D341Med (cell line): ENCODE results near the gene ADCY5.

Experiments used
- DNase-seq: peaks from one replicate; pipeline ENCODE4 v3.0.0; 2012; ENCODE audit warnings: low spot score

Gene ADCY5

DNA sequence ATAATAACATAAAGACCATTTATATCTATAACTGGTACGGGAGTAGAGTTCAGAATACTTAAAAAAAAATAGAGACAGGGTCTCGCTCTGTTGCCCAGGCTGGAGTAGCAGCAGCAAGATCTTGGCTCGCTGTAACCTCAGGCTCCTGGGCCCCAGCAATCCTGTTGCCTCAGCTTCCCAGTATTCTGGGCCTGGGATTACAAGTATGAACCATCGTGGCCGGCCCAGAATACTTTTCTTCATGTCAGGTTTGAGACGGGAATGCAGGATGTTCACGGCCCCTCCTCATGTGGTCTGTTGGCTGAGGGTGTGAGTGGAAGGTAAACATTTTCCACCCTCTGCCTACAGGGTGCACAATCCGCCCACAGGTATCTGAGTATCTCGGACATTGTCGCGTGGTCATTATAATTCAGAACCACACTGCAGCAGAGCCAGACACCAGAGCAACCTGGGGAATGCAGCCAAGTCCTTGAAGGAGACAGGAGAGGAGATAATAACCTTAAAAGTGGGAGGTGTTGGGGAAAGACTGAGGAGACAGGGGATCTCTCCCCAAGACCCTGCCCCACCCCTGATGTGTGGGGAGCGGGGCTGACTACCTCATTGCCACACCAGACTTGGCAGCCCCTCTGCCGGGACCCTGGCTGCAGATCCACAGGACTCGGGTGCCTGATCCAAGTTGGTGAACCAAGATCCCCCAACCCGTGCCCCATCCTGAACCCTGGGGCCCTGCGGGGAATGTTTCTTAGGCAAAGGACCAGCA lies 106.8 kb downstream of the ADCY5 start:
- DNase-seq = no peak

DNA sequence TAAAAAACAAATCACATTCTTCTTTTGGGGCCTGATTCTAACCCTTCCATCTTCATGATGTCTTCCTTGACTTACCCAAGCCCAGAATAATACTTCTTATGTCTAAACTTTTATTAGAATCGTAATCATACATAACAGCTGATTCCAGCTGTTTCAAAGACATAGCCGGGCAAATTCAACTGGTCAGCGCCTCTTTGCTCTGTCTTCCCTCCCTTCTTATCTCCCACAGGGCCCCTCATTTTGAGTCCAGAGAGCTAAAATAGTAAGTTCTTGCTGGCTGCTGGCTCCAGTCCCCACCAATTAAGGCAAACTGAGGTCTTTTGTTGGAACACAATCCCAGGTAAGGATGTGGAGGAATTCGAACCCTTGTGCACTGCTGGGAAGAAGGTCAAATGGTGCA lies 108.6 kb downstream of the ADCY5 start:
- no peak for DNase-seq

DNA sequence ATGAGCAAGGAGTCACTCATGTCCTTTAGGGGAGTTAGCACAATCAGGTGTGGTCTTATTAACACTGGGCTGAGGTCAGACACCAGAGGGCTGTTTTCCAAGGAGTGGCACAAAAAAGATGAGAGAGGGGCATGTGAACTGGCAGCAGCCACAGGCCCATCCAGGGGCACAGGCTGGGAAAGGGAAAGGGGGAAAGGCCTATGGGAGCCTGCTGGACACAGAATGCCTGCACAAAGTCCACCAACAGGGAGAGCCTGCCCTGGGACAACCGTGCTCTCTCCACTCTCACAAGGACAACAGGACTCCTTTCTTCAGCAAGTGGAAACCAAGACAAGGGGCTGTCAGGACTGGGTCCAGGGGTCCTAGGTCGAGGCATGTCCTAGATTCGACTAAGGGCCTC lies 109.6 kb downstream of the ADCY5 start:
- no peak for DNase-seq

DNA sequence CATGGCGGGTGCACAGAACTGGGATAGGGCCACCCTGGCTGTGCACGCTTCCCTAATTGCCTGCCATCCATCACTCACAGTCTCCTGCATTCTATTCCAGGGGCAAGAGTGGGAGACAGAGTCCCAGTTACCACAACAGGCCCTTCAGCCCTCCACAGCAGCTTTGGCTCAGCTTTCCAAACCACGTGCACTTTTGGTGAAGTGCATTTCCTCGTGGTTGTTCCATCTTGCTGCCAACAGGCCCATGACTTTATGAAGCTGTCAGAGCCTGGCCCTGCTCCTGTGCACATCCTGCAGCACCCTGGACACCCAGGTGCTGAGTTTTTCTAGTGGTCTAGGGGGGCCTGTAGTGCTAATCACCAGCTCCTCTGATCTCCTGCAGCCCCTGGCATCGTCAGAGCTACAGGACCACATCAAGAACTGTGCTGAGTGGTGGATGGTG lies 110.2 kb downstream of the ADCY5 start:
- no peak for DNase-seq

DNA sequence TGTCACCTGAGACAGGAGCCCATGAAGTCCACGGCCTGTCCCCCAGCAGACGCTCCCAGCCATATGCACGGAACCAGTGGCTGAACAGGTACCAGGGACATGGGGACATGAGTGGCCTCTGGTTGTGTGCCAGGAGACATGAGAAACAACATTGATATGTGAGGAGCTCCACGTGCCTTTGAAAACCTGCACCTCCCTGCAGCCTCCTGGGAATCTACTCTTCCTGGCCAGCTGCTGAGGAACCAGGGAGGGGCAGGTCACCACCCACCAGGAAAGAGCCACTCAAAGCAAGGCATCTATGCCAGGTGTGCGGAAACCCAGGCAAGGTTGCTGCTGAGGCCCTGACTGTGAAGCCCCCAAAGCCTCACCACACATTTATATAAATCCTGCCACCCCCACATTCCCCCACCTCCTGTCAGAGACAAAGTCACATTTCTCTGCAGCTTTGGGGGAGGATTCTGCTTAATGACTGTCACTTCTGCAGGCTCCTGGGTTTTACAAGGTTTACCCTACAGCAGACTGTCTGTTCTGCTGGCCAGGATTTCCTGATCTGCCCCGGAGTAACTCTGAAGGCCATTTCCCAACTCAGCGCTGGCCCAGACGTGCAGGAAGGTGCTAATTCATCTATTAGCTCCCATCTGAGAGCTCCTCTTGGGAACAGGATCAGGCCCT lies 110.8 kb downstream of the ADCY5 start:
- DNase-seq = no peak

DNA sequence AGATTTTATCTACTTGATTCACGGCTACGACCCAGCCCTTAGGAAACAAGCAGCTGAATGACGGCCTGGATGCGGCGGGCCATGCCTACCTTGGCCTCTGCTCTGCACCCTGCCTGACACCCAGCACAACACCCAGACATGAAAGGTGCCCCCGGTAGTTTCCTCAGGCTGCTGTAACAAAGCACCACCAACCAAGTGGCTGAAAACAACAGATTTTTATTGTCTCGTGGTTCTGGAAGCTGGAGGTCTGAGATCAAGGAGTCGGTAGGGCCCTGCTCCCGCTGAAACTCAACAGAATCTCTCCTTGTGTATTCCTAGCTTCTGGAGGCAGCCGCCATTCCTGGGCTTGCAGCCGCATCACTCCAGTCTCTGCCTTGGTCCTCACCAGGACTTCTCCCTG lies 111.7 kb downstream of the ADCY5 start:
- DNase-seq = no peak

DNA sequence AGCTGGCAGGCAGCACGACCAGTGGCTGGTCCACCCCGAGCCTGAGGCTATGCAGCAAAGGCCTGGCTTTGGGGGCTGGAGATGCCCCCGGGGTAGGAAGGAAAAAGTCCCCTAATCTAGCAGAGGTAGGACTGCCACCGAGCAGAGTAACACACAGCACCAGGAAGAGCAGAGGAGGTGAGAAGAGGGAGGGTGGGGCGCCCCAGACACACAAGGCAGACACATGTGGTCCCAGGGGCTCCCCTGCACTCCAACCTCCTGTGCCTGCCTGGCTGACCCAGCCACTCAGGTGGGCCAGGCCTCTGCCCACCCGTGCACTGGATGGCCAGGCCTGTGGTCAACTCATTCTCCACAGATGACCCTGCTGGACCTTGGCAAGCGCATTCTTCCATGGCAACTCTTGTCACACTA lies 112.4 kb downstream of the ADCY5 start:
- DNase-seq = no peak

DNA sequence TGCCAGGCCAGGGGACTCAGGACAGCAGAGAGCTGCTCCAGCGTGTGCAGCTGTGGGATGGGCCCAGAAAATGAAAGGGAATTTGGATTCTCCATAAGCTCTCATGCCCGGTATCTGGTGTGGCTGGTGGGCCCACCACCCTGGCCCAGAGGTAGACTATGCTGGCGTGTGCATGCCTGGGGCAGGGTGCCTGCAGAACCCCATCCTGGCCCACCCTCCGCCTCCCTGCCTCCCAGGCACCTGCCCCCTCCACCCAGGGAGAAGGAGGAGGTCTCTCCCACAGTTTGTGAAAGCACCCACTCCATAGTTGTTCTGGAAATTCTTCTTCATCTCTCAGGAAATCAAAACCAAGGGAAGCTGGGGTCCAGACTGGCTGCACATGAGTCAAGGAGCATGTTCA lies 112.9 kb downstream of the ADCY5 start:
- DNase-seq = no peak

DNA sequence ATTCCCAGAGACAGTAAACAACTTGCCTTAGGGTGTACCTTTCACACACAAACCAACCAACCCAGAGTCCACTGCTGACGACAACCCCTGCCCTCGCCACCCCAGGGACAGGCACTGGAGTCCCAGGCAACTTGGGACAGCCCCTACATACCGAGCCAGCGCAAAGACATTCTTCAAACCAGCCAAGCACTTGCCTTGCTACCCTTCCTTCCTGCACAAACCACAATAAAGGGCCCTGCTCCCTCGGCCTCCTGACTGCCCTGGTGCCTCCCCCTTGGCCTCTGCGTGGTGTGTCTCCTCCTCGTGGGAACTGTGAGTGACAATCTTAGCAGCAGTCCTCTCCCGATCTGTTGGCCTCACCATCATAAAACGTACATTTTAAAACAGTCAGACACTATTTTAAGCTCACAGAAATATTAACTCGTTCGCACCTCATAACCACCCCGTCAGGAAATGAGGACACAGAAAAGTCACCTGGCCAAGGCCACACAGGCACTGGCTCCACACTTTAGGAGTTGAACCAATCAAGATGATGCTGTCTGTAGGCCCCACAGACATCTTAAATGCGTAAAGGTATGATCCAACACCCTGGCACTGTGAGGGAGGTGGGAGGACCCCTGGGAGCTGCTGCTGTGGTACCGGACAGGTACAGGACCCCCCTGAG lies 113.8 kb downstream of the ADCY5 start:
- no peak for DNase-seq

DNA sequence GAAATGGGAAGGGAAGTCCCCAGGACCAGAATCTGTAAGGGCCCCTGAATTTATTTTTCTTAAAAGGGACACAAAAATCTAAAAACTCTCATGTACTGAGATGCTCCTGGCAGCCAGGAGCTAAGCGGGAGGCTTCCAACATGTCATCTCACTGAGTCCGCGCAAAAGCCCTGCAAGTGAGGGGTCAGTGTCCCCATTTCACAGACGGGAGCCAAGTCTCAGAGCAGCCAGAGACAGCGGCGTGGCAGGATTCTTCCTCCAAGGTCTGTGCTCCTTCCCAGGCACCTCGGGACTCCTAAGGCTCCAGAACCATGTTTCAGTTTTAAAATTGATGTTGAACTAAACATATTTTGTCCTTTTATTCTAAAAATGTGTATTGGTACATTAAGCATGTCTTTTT lies 114.8 kb downstream of the ADCY5 start:
- no peak for DNase-seq

DNA sequence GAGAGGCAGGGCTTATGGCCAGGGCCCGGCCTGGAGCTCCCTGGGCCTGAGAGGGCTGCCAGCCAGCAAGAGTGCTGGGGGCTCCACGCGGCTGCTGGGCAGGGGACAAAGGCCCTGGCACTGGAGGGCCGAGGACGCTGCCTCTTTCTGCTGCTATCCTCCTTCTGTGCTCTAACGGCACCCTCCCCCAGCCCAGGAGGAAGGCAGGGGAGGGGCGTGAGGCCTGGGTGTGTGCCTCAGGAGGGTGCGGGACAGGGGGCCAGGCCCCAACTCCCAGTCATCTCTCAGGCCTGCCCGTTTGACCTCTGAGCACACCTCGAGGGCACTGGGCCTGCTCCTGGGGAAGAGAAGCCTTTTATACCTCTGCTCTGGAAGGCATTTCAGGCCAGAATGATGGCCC lies 115.5 kb downstream of the ADCY5 start:
- no peak for DNase-seq

DNA sequence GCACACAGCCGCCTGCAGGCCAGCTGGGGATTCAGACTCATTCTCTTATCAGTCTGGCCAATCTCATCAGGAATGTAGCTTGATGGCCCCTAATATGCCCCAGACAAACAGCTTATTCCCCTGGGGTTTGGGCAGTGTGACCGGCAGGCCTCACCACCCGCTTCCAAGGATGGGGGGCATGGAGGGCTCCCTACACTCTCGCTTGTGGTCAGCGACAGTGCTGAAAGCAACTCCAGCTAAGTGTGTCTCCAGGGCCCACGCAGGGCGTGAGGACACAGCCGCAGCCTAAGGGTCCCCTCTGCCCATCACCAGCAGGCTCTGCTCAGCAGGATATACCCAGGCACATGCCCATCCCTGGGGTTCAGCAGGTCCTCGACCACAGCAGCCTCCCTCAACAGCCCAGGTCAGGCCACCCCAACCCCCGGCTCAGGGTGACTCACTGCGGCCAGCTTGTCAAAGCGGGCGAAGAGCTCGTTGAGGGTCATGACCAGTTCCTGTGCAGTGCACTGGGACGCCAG lies 116.7 kb downstream of the ADCY5 start:
- no peak for DNase-seq

DNA sequence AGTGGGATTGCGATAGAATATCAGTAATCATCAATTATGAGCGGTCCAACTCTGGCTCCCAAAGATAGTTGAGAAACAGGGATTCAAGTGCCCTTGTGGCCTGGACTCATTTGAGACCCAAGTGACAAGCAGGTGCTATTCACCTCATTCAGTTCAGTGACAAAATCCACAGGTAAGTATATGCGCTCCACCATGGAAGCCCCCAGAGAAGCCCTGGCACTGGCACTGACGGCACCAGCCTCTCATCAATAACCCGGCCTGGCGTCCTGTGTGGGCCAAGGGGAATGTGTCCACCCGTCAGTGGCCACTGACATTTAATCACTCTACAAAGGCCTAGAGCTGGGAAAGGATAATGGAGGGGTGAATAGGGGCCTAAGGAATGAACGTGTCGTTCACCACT lies 117.2 kb downstream of the ADCY5 start:
- no peak for DNase-seq

DNA sequence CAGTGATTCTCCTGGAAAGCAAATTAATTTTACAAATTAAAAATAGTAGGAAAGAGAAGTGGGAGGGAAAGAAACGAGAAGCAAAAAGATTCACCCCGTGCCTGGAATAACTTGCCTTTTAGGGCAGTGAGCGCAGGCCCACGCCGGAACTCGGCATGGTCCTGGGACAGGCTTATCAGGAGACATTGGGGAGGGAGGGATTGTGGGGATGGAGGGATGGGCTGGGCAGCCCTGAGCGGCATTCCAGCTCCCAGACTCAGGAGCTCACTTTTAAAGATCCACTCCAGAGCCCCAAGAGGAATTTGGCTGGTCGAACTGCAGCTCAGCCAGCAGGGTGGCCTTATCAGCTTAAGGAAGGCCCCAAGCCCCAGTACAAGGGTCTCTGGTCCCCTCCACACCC lies 117.9 kb downstream of the ADCY5 start:
- no peak for DNase-seq

DNA sequence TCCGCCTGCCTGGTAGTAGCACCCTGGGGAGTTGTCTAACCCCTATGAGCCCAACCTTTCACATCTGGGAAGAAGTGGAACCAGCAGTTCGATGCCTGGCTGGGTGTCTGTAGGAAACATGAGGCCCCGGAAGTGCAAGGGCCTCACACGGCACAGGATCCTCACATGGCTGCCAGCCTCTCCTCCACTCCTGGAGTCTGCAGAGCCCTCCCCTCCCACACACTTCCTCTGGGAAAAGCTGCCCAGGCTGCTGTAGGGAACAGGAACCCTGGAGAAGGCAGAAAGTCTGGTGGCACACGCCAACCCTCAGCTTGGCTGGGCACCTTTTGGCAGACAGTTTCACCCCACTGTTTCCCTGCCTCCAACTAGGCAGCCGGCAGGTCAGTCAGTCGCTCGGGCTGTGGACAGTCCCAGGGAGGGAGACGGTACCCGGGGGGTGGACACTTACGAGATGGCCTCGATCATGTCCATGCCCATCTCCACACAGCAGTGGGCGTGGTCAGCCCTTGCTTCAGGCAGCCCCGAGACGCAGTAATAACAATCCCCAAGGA lies 118.4 kb downstream of the ADCY5 start:
- no peak for DNase-seq

DNA sequence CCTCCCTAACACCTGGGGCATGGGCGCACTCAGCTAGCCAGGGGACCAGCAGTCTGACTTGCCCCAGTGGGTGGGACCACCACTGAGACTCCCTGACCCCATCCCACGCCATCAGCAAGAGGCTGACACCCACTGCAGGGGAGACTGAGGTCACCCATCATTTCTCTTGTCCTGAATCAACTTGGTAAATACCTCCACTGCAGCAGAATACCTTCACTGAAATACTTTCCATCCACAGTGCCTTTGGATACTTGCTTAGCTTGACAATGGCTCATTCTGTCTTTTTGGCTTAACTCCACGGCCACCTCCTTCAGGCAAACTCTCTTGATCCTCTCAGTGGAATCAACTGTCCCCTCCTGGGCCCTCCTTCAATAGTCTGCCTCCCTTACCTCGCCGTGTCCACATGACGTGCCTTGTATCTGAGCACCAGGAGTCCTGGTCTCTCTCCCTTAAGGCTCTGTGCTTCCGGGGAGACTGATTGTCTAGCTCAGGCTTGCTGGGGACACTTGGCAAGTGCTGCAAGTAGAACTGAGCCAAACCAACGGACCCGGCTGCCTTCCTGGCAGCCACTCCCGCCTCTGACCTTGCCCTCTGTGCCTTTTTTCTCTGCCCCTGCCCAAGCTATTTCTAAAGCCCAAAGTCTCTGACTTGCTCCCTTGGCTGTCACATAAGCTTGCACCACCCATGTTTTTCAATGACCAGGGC lies 119.1 kb downstream of the ADCY5 start:
- DNase-seq = no peak

DNA sequence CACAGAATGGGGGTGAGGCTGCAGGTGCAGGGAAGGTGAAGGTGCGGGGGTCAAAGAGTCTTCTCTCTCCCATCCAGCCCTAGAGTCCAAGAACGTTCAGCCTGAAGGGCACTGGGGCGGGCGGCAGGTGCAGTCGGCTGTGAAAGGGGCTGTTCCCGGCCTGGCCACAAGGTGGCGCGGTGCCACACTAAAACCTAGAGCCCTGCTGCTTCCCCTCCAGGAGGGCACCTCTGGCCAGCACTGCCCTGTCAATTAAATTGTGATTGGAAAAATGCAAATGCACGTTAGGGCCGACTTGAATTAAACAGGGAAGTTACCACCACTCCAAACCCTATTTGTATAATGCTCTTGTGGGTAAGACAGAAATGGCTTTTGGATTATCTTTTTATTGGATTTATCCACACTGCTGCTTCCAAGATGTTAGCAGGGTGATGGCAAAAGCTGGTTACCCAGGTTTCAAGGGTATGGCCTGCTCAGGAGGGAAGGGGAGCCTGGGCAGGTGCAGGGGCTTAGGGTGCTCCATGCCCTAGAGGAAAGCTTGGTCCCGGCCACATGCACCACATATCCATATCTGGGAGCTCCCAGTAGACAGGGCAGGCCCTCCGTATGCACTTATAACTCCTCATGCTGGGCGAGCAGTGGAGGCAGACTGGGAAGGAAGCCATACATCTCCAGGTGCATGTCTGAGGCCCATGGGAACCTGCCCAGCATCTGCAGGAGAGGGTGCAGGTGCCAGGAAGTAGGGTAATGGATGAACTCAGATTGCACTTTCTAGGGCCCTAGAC lies 119.8 kb downstream of the ADCY5 start:
- peak; percentile 90 for DNase-seq

DNA sequence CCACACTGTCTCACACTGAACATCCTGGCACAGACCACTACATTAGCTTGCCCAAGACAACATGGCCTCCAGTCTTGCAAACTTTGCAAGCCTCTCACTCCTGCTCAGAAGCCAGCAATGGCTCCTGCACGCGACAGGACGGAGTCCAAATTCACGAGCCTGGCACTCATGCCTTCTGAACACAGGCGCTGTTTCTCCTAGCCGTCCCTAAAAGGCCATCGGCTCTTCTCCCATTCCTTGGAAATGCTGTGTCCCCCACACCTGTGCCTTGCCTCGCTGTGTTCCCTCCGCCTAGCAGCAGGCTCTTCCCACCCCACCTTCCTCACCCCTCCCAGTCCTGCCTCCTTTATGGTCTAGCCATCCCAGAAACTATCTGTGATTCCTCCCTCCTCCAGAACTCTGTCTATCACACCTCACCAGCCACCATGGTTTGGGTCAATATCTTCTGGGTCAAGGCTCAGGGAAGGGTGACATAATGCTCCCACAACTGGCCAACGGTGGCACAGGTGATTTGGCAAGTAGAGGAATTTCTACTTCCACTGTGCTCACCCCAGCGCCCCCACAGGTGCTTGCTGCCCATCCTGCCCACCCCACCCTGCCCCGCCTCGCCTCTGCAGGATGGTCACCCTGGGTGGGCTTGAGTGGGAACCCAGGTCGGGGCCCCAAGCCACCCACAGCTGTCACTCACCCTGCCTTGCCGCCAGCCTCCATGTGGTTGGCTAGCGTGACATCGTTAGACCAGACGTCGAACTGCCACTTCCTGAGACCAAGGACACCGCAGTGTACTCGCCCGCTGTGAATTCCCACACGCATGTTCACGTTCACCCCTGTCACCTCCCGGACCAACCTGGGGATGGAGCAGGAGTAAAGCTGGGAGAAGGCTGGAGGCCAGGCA lies 120.7 kb downstream of the ADCY5 start:
- DNase-seq = no peak

DNA sequence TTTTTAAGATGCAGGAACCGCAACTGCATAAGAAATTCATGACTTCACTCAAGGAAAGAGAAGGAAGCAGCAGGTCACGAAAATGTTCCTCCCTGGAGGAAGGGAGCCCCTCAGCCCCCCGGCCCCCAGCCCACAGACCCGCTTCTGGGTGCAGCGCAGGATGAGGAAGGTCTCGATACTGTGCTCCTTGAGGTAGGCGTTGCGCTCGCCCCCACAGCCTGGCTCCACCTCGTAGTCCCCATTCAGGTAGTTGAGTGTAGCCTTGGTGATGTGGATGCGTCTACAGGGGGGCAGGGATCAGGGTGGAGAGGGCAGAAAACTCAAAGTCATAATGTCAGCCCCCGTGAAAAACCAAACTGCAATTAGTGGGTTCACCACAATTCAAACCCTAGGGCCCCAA lies 121.4 kb downstream of the ADCY5 start:
- no peak for DNase-seq

DNA sequence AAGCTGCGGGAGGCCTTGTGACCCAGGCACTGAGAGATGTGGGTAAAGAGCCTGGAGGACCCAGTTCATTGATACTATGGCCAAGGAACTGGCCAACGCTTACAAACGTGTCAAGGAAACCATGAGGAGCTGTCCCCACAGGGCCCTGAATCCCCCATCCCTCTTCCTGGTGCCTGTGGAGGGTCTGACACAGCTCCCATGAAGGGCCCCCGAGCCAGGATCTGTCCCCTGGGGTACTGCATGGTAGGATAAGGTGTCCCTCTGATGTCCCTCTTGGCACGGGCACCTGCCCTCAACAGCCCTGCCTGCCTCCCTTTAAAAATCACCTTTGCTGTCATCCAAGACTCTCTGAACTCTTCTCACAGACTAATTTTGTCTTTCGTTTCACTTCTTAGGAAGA lies 122.4 kb downstream of the ADCY5 start:
- DNase-seq = no peak
